22Rv1 (cell line): ENCODE data around the gene DHH.

ENCODE experiments used
- H3K27ac ChIP-seq: fragments of 450-650 bp; 2 replicates; pipeline ENCODE4 v1.5.1; 2017
- CTCF ChIP-seq: fragments of 450-650 bp; IDR thresholded peaks from 2 replicates; pipeline ENCODE4 v1.5.1; 2017; ENCODE audit warnings: mild to moderate bottlenecking
- ZFX ChIP-seq: fragments of 450-650 bp; IDR thresholded peaks from 2 replicates; pipeline ENCODE4 v1.6.1; 2017; ENCODE audit warnings: antibody characterized with exemption, borderline replicate concordance

DHH gene

DNA sequence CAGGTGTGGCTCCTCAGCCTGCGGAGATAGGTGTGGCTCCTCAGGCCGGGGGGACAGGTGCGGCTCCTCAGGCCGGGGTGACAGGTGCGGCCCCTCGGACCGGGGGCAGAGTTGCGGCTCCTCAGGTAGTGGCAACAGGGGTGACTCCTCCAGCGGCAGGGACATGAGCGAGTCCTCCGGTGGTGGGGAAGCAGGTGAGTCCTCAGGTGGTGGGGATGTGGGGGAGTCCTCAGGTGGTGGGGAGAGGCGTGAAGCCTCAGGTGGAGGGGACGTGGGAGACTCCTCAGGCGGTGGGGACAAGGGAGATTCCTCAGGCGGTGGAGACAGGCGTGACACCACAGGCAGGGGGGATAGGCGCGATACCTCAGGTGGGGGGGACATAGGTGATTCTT, 43.2 kb downstream of the DHH start:
- TF ChIP-seq ZFX: no peak
- TF ChIP-seq CTCF: no peak
- no peak overlapping the region for H3K27ac ChIP-seq

DNA sequence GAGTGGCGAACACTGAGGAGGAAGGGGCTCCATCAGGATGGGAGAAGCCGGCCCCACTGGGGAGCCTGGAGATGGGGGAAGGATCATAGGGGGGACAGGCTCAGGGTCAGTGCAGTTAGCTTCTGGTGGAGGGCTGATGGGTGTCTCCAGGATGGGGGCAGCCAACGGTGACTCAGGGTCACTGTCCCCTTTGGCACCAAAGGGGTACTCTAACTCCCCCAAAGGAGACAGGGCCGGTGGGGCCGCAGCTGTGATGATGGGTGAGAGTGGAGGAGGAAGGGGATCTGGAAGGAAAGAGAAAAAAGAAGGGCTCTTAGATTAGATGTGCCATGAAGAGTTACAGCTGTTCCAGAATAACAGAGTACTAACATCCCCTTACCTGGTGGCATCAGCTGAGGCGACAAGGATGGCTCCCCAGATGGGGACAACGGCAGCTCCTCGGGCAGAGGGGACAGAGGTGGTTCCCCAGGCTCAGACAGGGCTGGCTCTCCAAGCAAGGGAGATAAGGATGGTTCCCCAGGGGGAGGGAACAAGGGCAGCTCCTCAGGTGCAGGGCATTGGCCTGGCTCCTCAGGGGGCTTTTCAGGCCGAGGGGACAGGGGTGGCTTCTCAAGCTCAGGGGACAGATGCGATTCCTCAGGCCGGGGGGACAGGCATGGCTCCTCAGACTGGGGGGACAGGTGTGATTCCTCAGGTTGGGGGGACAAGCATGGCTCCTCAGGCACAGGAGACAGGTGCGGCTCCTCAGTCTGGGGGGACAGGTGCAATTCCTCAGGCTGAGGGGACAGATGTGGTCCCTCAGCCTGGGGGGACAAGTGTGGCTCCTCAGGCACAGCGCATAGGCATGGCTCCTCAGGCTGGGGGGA, 43.9 kb downstream of the DHH start:
- H3K27ac ChIP-seq: no peak overlapping the region
- TF ChIP-seq ZFX (no peak), CTCF (no peak)

- no peak for TF ChIP-seq ZFX
- no peak for TF ChIP-seq CTCF
- no peak overlapping the region for H3K27ac ChIP-seq
Measured at GRCh38 chr12:49049566-49050224, 44.9 kb downstream of the DHH start.

GRCh38 chr12:49048953-49049352, 45.6 kb downstream of the DHH start:
- H3K27ac ChIP-seq: no peak overlapping the region

GRCh38 chr12:49046129-49046895, 48.3 kb downstream of the DHH start:
- H3K27ac ChIP-seq: no peak overlapping the region
- TF ChIP-seq ZFX (no peak), CTCF (no peak)

More at GRCh38 chr12:49048953-49049352, 45.6 kb downstream of the DHH start:
- TF ChIP-seq CTCF (no peak), ZFX (no peak)

GRCh38 chr12:49044660-49045059, 49.9 kb downstream of the DHH start:
- TF ChIP-seq CTCF: no peak
- no peak for TF ChIP-seq ZFX
- 0 out of 2 replicates have a peak overlapping the region, but pooled peaks have one; percentile 5 for H3K27ac ChIP-seq
